ENCODE data around the gene DAPL1. TPM values are rescaled to one million over a fixed set of nuclear protein-coding genes. Genes with fewer than 3 reads are reported as not detected.

DAPL1 gene
- total RNA-seq, 2 experiments from 2014 or later = not detected

DNA sequence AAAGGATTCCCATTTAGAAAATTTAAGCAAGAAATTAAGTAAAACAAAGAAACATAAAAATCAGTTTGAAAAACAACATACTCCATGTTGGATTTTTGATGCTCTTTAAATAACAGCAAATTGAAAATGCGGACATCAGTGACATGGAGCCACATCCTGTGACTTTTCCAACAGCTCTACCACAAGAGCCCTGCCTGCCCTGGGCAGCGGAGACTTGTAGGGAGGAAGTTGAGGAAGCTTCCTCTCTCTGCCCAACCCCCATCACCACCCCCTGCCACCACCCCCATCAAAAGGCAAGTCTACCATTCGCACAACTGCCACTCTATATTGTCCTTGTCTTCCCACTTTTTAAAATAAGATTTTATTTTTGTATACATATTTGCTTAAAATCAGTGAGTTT lies 32.8 kb upstream of the DAPL1 start:
- ATAC-seq (ENCODE audit: poor library complexity) = no peak
- H3K27ac Mint-ChIP-seq = no peak overlapping the region
- no peak overlapping the region for H3K4me3 Mint-ChIP-seq
- CTCF ChIA-PET = no interaction called here
- no peaks in the 10 kb centered on the region for H3K27me3 Mint-ChIP-seq
- no peaks in the 10 kb centered on the region for H3K9me3 Mint-ChIP-seq
- Histone ChIP-seq H3K27me3 (ENCODE audit: control insufficient read depth in 1 of 2, insufficient read depth in 2 of 2, low read length in 2 of 2) (no peaks in the 10 kb centered on the region), H3K27ac (ENCODE audit: low read depth in 1 of 2, low read length in 2 of 2) (no peak overlapping the region), H3K36me3 (ENCODE audit: insufficient read depth, low read length) (no peaks in the 10 kb centered on the region), H3K4me3 (ENCODE audit: low read length) (no peak overlapping the region), H3K9me3 (ENCODE audit: control insufficient read depth in 1 of 2, insufficient read depth in 1 of 2, low read length in 2 of 2) (peaks cover 0 to 3% of the 10 kb centered on the region in 2 experiments), H3K4me1 (ENCODE audit: insufficient read depth, low read length) (no peaks in the 10 kb centered on the region)
- intact Hi-C loops (cut with DNase I, micrococcal nuclease) = no loop called here
- DNase-seq = no peak
- no peaks in the 10 kb centered on the region for H3K4me1 Mint-ChIP-seq (ENCODE audit: low read depth)
- H3K36me3 Mint-ChIP-seq (ENCODE audit: low read depth) = no peaks in the 10 kb centered on the region
- POLR2A ChIA-PET = no interaction called here
- TF ChIP-seq, protein P1, sequence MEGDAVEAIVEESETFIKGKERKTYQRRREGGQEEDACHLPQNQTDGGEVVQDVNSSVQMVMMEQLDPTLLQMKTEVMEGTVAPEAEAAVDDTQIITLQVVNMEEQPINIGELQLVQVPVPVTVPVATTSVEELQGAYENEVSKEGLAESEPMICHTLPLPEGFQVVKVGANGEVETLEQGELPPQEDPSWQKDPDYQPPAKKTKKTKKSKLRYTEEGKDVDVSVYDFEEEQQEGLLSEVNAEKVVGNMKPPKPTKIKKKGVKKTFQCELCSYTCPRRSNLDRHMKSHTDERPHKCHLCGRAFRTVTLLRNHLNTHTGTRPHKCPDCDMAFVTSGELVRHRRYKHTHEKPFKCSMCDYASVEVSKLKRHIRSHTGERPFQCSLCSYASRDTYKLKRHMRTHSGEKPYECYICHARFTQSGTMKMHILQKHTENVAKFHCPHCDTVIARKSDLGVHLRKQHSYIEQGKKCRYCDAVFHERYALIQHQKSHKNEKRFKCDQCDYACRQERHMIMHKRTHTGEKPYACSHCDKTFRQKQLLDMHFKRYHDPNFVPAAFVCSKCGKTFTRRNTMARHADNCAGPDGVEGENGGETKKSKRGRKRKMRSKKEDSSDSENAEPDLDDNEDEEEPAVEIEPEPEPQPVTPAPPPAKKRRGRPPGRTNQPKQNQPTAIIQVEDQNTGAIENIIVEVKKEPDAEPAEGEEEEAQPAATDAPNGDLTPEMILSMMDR (IDR thresholded peaks at IDR 0.05) = no peak

DNA sequence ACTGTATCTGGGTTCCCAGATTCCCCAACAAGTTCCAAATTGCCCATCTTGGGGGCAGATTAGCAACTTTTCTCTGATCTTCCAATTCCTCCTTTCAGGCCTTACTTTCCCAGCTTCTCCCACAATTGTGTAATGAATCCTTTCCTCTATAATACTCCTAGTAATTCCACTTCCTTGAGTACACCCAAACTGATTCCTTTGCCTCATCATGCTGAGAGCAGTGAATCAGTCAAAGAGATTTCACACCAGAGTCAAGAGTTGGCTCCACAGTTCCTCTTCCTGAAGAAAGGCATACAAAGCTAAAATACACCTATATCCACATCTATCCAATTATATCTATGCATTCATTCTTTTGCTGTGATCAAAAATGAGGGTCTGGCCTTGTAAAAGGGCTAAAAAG lies 28.6 kb upstream of the DAPL1 start:
- H3K36me3 Mint-ChIP-seq (ENCODE audit: low read depth) = no peaks in the 10 kb centered on the region
- no peak overlapping the region for H3K4me3 ChIP-seq (ENCODE audit: low read length)
- DNase-seq = no peak
- H3K4me1 ChIP-seq (ENCODE audit: insufficient read depth, low read length) = no peaks in the 10 kb centered on the region
- ATAC-seq (ENCODE audit: poor library complexity) = no peak
- TF ChIP-seq, protein P1 (IDR thresholded peaks at IDR 0.05) = no peak
- no peaks in the 10 kb centered on the region for H3K36me3 ChIP-seq (ENCODE audit: insufficient read depth, low read length)
- POLR2A ChIA-PET = no interaction called here
- H3K9me3 Mint-ChIP-seq = no peaks in the 10 kb centered on the region
- H3K9me3 ChIP-seq (ENCODE audit: control insufficient read depth in 1 of 2, insufficient read depth in 1 of 2, low read length in 2 of 2) = no peaks in the 10 kb centered on the region
- H3K4me1 Mint-ChIP-seq (ENCODE audit: low read depth) = no peaks in the 10 kb centered on the region
- H3K27ac ChIP-seq (ENCODE audit: low read depth in 1 of 2, low read length in 2 of 2) = no peak overlapping the region
- H3K4me3 Mint-ChIP-seq = no peak overlapping the region
- H3K27me3 ChIP-seq (ENCODE audit: control insufficient read depth in 1 of 2, insufficient read depth in 2 of 2, low read length in 2 of 2) = no peaks in the 10 kb centered on the region
- intact Hi-C loops (cut with DNase I, micrococcal nuclease) = no loop called here
- CTCF ChIA-PET = interaction anchor here (1.6 kb wide), 1 partner anchor 12 kb away, joined by 6 read pairs; no protein-coding TSS in a partner anchor
- H3K27ac Mint-ChIP-seq = no peak overlapping the region
- H3K27me3 Mint-ChIP-seq = no peaks in the 10 kb centered on the region

- no peaks in the 10 kb centered on the region for H3K36me3 Mint-ChIP-seq (ENCODE audit: low read depth)
- ChIA-PET CTCF (no interaction called here), POLR2A (no interaction called here)
- no peak overlapping the region for H3K4me3 ChIP-seq (ENCODE audit: low read length)
- intact Hi-C loops (cut with DNase I, micrococcal nuclease) = no loop called here
- H3K27me3 Mint-ChIP-seq = no peaks in the 10 kb centered on the region
- ATAC-seq (ENCODE audit: poor library complexity) = no peak
- H3K27ac ChIP-seq (ENCODE audit: low read depth in 1 of 2, low read length in 2 of 2) = no peak overlapping the region
- H3K36me3 ChIP-seq (ENCODE audit: insufficient read depth, low read length) = no peaks in the 10 kb centered on the region
- no peaks in the 10 kb centered on the region for H3K9me3 Mint-ChIP-seq
- DNase-seq = no peak
- no peak overlapping the region for H3K4me3 Mint-ChIP-seq
- no peaks in the 10 kb centered on the region for H3K4me1 Mint-ChIP-seq (ENCODE audit: low read depth)
- H3K9me3 ChIP-seq (ENCODE audit: control insufficient read depth in 1 of 2, insufficient read depth in 1 of 2, low read length in 2 of 2) = no peaks in the 10 kb centered on the region
- no peak overlapping the region for H3K27ac Mint-ChIP-seq
- no peaks in the 10 kb centered on the region for H3K4me1 ChIP-seq (ENCODE audit: insufficient read depth, low read length)
- no peaks in the 10 kb centered on the region for H3K27me3 ChIP-seq (ENCODE audit: control insufficient read depth in 1 of 2, insufficient read depth in 2 of 2, low read length in 2 of 2)
- TF ChIP-seq, protein P1 (IDR thresholded peaks at IDR 0.05) = no peak
These were observed 22.6 kb upstream of the DAPL1 start for GRCh38 chr2:158772306-158773078.
